ENCODE measurements around the gene UBE2J2.

GRCh38 chr1:1234180-1234808 is 39.4 kb downstream of the UBE2J2 start:
- TF ChIP-seq MYC (IDR thresholded peaks at IDR 0.05; ENCODE audit: low read depth, low read length) = no peak
- no peak for TF ChIP-seq CTCF (IDR thresholded peaks at IDR 0.05; ENCODE audit: extremely low read depth in 1 of 2, insufficient read depth in 1 of 2, low read depth in 1 of 2, low read length in 2 of 2)
- TF ChIP-seq FOS (IDR thresholded peaks at IDR 0.05; ENCODE audit: borderline replicate concordance, insufficient read depth, low read length) = no peak
